Measurements from ENCODE around the gene FRMPD4.
"Not testable (repeated sequence)": the region's sequence is repeated elsewhere in the genome, so short reads cannot be mapped to it uniquely, and the experiment has no call there.

FRMPD4 gene

GRCh38 chrX:12440246-12440645 is 302.0 kb downstream of the FRMPD4 start:
- no peak for DNase-seq (ENCODE audit: low read depth)

- no peak for DNase-seq (ENCODE audit: low read depth)
Measured at GRCh38 chrX:12441381-12442128, 303.3 kb downstream of the FRMPD4 start.

GRCh38 chrX:12443534-12444098 is 305.3 kb downstream of the FRMPD4 start:
- DNase-seq (ENCODE audit: low read depth): no peak

GRCh38 chrX:12446342-12447075 is 308.2 kb downstream of the FRMPD4 start:
- no peak for DNase-seq (ENCODE audit: low read depth)

GRCh38 chrX:12447448-12448064 is 309.3 kb downstream of the FRMPD4 start:
- no peak for DNase-seq (ENCODE audit: low read depth)

- DNase-seq (ENCODE audit: low read depth): no peak
Measured at GRCh38 chrX:12452268-12452667, 314.0 kb downstream of the FRMPD4 start.

- no peak for DNase-seq (ENCODE audit: low read depth)
Measured at GRCh38 chrX:12460929-12461328, 322.7 kb downstream of the FRMPD4 start.

- no peak for DNase-seq (ENCODE audit: low read depth)
Measured at GRCh38 chrX:12463052-12463451, 324.8 kb downstream of the FRMPD4 start.

- no peak for DNase-seq (ENCODE audit: low read depth)
Measured at GRCh38 chrX:12463873-12464272, 325.6 kb downstream of the FRMPD4 start.

- no peak for DNase-seq (ENCODE audit: low read depth)
Measured at GRCh38 chrX:12467321-12467720, 329.0 kb downstream of the FRMPD4 start.

GRCh38 chrX:12469296-12469695 is 331.0 kb downstream of the FRMPD4 start:
- no peak for DNase-seq (ENCODE audit: low read depth)

GRCh38 chrX:12471061-12471460 is 332.8 kb downstream of the FRMPD4 start:
- no peak for DNase-seq (ENCODE audit: low read depth)

GRCh38 chrX:12480956-12481355 is 342.7 kb downstream of the FRMPD4 start:
- no peak for DNase-seq (ENCODE audit: low read depth)

GRCh38 chrX:12488220-12488619 is 349.9 kb downstream of the FRMPD4 start:
- no peak for DNase-seq (ENCODE audit: low read depth)

GRCh38 chrX:12488771-12489170 is 350.5 kb downstream of the FRMPD4 start:
- no peak for DNase-seq (ENCODE audit: low read depth)

- no peak for DNase-seq (ENCODE audit: low read depth)
Measured at GRCh38 chrX:12489341-12489740, 351.1 kb downstream of the FRMPD4 start.

- no peak for DNase-seq (ENCODE audit: low read depth)
Measured at GRCh38 chrX:12494400-12495138, 356.3 kb downstream of the FRMPD4 start.

- no peak for DNase-seq (ENCODE audit: low read depth)
Measured at GRCh38 chrX:12496343-12496742, 358.1 kb downstream of the FRMPD4 start.

- no peak for DNase-seq (ENCODE audit: low read depth)
Measured at GRCh38 chrX:12497832-12498591, 359.7 kb downstream of the FRMPD4 start.

GRCh38 chrX:12505127-12505526 is 366.9 kb downstream of the FRMPD4 start:
- DNase-seq (ENCODE audit: low read depth): no peak

GRCh38 chrX:12515384-12515783 is 377.1 kb downstream of the FRMPD4 start:
- not testable (repeated sequence) for DNase-seq (ENCODE audit: low read depth)
